22Rv1 (cell line): Measurements from ENCODE around the gene PPP1CB.

ENCODE experiments used
- H3K27ac ChIP-seq: fragments of 450-650 bp; 2 replicates; pipeline ENCODE4 v1.5.1; 2017
- CTCF ChIP-seq: fragments of 450-650 bp; IDR thresholded peaks from 2 replicates; pipeline ENCODE4 v1.5.1; 2017; ENCODE audit warnings: mild to moderate bottlenecking
- ZFX ChIP-seq: fragments of 450-650 bp; IDR thresholded peaks from 2 replicates; pipeline ENCODE4 v1.6.1; 2017; ENCODE audit warnings: antibody characterized with exemption, borderline replicate concordance

Gene PPP1CB

GRCh38 chr2:28828382-28828781 is 76.8 kb downstream of the PPP1CB start:
- no peak overlapping the region for H3K27ac ChIP-seq
- TF ChIP-seq CTCF (no peak), ZFX (no peak)

GRCh38 chr2:28833740-28834470 is 82.3 kb downstream of the PPP1CB start:
- TF ChIP-seq CTCF (no peak), ZFX (no peak)
- H3K27ac ChIP-seq = no peak overlapping the region

- TF ChIP-seq CTCF (no peak), ZFX (no peak)
- no peak overlapping the region for H3K27ac ChIP-seq
Observed at GRCh38 chr2:28835781-28836180, 84.2 kb downstream of the PPP1CB start.

- H3K27ac ChIP-seq = no peak overlapping the region
- TF ChIP-seq CTCF = no peak
- TF ChIP-seq ZFX = no peak
Observed at GRCh38 chr2:28838971-28839370, 87.3 kb downstream of the PPP1CB start.

- H3K27ac ChIP-seq = no peak overlapping the region
- TF ChIP-seq CTCF = no peak
- no peak for TF ChIP-seq ZFX
Observed at GRCh38 chr2:28842042-28842441, 90.4 kb downstream of the PPP1CB start.
